Ovary (tissue), 3 donors: ENCODE measurements around the gene TNS3.

Experiments
- POLR2A ChIP-seq: fragments of 450-650 bp; IDR thresholded peaks from one replicate; pipeline ENCODE4 v1.6.1; 2017; ENCODE audit warnings: antibody characterized with exemption, mild to moderate bottlenecking, moderate library complexity
- TF ChIP-seq, protein P1 (sequence below), 3 donors: fragments of 450-650 bp in 2 of 3; fragments of 200-600 bp in 1 of 3; IDR thresholded peaks; one replicate each; pipeline versions ENCODE4 v1.5.1 to v1.8.0; 2016 to 2022; ENCODE audit warnings: antibody characterized with exemption in 3 of 3, mild to moderate bottlenecking in 1 of 3
- donor health status: DM: no; HTN: no; CAD: no.

DNA sequence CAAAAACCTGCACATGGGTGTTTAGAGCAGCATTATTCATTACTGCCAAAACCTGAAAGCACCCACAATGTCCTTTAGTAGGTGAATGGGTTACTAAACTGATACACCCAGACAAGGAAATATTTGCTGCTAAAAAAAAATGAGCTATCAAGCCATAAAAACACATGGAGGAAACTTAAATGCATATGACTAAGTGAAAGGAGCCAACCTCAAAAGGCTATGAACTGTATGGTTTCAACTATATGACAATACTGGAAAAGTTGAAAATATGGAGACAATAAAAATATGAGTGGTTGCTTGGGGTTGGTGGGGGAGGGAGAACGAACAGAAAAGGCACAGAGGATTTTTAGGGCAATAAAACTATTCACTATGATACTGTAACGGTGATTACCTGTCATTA, 291.0 kb downstream of the TNS3 start:
- no peak for TF ChIP-seq POLR2A
- TF ChIP-seq, protein P1, sequence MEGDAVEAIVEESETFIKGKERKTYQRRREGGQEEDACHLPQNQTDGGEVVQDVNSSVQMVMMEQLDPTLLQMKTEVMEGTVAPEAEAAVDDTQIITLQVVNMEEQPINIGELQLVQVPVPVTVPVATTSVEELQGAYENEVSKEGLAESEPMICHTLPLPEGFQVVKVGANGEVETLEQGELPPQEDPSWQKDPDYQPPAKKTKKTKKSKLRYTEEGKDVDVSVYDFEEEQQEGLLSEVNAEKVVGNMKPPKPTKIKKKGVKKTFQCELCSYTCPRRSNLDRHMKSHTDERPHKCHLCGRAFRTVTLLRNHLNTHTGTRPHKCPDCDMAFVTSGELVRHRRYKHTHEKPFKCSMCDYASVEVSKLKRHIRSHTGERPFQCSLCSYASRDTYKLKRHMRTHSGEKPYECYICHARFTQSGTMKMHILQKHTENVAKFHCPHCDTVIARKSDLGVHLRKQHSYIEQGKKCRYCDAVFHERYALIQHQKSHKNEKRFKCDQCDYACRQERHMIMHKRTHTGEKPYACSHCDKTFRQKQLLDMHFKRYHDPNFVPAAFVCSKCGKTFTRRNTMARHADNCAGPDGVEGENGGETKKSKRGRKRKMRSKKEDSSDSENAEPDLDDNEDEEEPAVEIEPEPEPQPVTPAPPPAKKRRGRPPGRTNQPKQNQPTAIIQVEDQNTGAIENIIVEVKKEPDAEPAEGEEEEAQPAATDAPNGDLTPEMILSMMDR (IDR thresholded peaks at IDR 0.05): no peak
